ENCODE measurements around the gene LIPC.

The LIPC gene

GRCh38 chr15:58437531-58438105 is 5.8 kb downstream of the LIPC start:
- DNase-seq, result no peak

DNA sequence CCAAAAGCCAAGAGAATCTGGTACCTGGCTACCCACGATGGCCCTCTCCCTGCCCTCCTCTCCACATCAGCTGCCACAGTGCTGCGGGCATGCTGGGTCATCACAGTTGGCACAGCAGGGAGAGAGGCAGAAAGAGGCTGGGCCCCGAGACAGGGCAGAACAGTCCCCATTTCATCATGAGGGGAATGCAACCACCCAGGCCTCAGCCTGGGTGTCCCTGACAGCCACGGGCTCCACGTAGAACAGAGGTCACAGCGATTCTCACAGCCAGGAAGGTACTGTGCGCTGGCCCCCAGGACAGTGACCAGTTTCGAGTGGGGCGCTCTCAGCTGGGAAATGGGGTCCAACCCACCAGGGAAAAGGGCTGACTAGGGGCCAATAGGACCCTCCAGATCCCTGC is 6.3 kb downstream of the LIPC start:
- DNase-seq, result no peak

DNA sequence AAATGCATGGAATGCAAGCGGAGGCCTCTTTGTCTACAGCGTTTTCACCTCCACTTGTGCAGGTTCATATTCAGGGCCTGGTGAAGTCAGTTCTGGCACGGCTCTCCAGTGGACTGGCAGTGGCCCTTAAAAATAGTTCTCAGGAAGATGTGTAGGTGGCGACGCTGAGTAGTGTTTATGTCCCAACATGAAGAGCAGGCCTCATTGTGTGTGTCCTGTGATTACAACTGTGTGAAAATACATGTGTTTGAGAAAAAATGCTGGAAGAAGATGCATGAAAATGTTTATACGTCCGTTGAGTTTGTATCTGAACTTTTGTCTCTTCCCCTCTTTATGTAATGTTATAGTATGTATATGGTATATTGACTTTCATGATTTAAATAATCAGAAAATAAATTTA is 7.2 kb downstream of the LIPC start:
- DNase-seq, result peak; percentile 67

DNA sequence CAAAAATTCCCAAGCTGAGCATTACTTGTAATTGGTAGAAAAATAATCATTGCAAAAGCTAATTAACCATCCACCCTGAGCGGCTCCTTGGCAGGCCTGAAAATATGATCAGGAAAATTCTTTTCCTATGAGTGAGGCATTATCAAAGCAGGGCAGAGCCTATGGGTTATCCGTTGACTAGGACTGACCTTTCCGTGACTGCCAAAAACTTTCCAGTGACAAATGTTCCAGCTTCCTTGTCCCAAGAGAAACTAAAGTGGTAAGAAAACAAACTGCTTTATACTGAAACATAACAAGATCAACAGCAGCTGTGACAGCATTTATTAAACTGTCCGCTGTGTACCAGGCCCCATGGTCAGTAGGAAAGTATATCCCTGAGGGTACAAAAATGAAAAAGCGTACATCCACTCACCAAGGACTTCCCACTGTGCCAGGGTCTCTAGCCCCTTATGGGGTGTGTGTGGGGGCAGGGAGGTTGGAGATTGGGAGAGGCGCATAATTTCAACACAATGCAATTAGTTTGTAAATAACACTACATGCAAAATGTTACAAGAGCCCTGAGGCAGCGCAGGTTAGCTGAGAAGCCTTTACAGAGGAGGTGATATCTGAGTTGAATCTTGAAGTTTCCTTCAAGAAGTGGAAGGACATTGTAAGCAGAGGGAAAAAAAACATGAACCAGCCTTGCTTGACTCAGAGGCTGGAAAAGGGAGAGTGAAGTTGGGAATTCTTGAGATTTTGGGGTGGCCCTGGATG is 8.5 kb downstream of the LIPC start:
- no peak for DNase-seq

- no peak for DNase-seq
Measured at GRCh38 chr15:58440922-58441321, 9.1 kb downstream of the LIPC start.

DNA sequence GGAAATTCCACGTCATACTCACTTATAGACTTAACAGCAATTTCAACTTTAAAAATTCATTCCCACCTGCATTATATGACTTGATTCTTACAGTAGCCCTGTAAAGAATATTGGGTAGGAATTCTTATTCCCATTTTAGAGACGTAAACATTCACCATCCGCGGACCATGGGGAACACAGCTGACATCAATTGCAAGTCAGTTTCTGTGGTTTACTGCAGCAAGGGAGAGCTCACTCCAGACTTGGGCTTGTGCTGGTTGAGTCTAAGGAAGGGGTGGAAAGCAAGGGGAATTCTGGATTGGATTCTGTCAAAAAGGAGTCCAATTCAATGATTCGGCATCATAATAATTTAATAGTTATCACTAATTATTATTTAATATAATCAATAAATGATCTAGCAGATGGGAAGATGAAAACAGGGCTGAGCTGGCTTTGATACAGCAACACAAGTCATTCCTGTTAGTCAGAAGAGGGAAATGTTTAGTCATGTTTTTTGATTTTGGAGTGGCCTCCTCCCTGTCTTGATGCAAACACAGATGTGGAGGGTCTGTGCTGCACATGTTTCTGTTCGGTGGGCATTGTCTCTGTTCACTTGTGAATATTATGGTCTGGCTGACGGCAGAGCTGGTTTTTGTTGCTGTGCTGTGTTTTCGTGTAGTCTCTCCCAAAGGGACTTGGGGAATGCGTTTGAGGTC is 9.7 kb downstream of the LIPC start:
- no peak for DNase-seq

- no peak for DNase-seq
Measured at GRCh38 chr15:58442122-58442521, 10.3 kb downstream of the LIPC start.

- no peak for DNase-seq
Measured at GRCh38 chr15:58443308-58443707, 11.5 kb downstream of the LIPC start.

- no peak for DNase-seq
Measured at GRCh38 chr15:58444056-58444455, 12.3 kb downstream of the LIPC start.

DNA sequence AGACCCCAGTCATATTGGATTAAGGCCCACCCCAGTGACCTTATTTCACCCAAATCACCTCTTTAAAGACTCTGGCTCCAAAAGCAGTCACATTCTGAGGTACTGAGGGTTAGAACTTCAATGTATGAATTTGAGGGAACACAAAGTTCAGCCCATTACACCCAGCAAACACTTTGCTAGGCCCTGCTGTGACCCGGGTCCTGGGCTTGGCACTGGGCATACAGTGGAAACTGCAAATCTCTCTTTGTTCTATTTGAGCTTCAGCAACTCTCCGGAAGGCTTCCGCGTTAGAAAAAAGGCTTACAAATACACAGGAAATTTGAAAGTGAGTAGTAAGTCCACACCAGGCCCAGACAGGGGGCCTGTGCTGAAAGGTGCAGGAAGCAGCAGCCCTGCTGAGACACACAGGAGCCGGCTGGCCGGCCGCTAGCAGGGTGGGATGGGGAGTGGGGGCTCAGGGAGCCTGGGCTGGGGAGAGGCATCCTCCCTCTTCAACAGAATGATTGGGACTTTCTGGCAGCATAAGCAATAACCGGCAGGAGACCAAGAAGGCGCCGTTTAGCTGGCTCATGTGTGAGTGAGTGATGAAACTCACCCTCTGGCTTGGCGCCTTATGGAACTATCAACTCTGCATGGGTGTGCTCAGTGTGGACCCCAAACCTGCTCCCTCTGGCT is 13.0 kb downstream of the LIPC start:
- DNase-seq, result no peak

DNA sequence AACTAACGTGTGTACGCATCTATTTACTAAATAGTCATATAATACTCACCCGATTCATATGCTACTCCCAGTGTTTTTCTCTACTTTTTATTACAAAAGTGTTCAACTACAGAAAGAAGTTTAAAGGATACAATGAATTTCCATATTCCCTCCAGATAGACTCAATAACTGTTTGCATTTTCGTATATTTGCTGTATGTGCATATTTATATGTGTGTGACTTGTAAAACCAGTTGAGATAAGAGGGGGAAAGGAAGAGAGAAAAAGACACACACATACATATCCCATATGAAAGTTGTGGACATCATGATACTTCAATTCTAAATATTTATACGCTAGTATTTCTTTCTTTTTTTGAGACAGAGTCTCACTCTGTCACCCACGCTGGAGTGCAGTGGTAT is 14.1 kb downstream of the LIPC start:
- DNase-seq, result no peak

- DNase-seq, result no peak
Measured at GRCh38 chr15:58446521-58446920, 14.7 kb downstream of the LIPC start.

DNA sequence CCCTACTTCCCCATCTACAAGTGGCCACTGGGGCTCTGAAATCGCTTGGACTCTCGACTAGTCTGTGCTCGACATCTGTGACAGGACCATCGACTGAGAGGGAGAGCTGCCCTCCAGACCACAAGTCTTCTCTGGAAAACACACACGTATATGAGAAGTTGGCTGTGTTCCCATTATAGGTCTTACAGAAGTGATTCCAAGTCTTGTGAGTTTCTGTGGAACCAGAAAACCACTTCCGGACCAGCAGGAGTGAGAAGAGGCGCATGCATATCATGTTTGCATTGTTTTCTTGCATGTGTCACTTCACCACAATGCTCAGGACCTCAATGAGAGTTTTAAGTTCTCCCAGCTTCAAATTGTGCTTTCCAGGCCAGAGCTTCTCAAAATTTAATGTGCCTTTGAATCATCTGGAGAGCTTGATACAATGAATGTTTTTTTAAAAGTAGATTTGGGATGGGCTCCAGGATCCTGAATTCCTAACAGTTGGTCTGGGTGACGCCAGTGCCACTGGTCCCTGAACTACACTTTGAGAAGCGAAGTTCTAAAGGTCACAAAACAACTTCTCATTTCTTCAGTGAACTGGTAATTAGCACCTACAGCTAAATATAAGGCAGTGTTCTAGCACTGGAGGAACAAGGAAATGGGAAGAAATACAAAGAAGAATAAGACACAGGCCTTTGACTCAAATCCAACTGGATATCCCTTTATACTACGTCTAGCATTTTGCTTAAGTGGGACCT is 15.7 kb downstream of the LIPC start:
- peak; percentile 95 for DNase-seq

GRCh38 chr15:58448331-58448730 is 16.5 kb downstream of the LIPC start:
- DNase-seq, result no peak

- no peak for DNase-seq
Measured at GRCh38 chr15:58448906-58449305, 17.1 kb downstream of the LIPC start.

DNA sequence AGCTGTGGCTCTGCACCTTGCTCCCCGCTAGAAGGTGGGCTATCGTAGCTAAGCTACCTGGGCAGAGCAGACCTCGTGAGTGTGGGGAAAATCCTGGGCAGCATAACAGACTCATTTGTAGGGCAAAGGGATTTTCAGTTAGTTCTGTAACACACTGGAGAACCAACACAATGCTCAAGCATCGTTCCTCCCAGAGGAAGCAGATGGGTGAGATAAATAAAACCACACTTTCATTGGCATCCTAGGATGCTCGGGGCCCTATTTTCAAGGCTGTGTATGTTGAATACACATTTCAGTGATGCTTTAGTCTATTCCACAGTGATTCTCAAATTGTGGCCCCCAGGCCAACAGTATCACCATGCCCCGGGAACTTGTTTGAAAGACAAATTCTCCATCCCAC is 20.0 kb downstream of the LIPC start:
- DNase-seq, result no peak

DNA sequence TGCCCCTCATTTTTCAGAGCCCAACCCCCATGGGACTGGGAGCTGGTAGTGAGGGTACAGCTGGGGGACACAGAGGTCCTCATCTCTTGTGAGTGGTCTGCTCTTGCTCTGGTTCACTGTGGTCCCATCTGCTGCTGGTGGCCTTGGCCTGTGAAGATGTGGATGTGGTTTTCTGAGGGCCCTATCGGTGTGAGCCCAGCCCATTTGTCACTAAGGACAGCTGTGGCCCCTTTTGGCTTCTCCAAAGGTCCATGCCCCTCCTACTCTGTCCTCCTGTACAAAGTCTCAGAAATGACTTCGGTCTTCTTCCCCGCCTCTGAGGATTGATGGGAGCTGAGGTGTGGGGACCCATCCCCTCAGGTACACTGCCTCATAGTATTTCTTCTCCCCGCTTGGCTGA is 21.0 kb downstream of the LIPC start:
- DNase-seq, result no peak

GRCh38 chr15:58453931-58454793 is 22.4 kb downstream of the LIPC start:
- DNase-seq, result peak; percentile 84

DNA sequence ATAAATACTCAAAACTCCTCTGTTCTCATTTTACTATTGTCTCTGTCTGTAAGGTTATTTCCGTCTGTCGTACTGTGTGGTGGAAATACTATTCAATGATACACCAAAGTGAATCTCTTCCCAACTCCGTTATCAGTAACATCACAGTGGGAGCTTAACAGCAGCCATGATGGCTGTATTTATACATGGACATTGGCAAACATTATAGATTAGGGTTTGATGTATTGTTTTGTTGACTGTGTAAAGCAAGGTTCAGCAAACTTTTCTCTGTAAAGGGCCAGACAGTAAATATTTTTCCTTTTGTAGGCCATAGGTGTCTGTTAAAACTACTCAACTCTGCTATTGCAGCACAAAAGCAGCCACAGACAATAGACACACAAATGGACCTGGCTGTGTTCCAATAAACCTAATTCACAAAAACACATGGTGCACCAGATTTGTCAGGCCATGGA is 23.2 kb downstream of the LIPC start:
- peak; percentile 70 for DNase-seq

DNA sequence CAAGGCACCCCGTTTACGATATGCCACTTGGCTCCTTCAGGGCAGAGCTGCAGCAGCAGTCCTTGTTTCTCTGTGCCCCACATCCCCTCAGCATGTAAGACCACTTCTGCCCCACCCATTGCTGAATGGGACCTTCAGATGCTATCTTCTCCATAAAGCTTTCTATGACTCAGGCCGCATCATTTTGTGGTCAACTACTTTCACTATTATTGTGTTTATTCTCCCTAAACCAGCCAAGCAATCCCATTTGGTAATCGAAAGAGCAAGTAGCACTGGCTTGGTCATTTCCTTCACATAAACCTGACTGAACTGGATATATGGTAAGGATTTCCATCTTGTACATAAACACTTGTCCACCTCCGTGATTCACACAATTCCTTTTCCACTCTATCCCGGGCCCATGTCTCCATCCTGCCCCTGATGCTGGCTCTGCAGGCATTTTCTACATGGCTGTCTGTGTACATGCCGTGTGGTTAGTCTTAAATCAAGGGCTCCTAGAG is 25.7 kb downstream of the LIPC start:
- DNase-seq, result peak; percentile 42

GRCh38 chr15:58458076-58458475 is 26.3 kb downstream of the LIPC start:
- peak; percentile 62 for DNase-seq

- no peak for DNase-seq
Measured at GRCh38 chr15:58459045-58459444, 27.3 kb downstream of the LIPC start.
